ENCODE results near the gene DNAH3.
"Not testable (repeated sequence)": the region's sequence is repeated elsewhere in the genome, so short reads cannot be mapped to it uniquely, and the experiment has no call there.

The DNAH3 gene

DNA sequence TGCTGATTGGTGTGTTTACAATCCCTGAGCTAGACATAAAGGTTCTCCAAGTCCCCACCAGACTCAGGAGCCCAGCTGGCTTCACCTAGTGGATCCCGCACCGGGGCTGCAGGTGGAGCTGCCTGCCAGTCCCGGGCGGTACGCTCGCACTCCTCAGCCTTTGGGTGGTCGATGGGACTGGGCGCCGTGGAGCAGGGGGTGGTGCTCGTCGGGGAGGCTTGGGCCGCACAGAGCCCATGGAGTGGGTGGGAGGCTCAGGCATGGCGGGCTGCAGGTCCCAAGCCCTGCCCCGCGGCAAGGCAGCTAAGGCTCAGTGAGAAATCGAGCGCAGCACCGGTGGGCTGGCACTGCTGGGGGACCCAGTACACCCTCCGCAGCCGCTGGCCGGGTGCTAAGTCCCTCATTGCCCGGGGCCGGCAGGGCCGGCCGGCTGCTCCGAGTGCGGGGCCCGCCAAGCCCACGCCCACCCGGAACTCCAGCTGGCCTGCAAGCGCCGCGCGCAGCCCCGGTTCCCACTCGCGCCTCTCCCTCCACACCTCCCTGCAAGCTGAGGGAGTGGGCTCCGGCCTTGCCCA lies 161.1 kb downstream of the DNAH3 start:
- DNase-seq, result not testable (repeated sequence)

GRCh38 chr16:20987049-20987448 lies 163.6 kb downstream of the DNAH3 start:
- no peak for DNase-seq

DNA sequence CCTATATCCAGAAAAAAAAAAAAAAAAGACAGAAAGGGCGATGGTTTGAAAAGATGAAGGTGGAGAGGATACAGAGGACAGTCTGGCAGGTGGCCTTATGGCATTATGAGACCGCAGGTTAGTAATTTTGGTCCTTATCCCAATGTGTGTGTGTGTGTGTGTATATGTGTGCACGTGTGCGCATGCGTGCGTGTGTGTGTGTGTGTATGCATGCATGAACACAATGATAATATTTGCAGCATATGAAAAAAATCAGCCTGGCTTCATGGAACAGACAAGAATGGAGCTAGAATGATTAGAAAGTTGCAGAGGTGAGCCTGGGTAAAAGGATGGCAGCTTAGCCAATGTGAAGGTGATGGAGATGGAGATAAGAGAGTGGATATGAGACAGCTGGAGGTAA lies 166.6 kb downstream of the DNAH3 start:
- DNase-seq, result no peak

DNA sequence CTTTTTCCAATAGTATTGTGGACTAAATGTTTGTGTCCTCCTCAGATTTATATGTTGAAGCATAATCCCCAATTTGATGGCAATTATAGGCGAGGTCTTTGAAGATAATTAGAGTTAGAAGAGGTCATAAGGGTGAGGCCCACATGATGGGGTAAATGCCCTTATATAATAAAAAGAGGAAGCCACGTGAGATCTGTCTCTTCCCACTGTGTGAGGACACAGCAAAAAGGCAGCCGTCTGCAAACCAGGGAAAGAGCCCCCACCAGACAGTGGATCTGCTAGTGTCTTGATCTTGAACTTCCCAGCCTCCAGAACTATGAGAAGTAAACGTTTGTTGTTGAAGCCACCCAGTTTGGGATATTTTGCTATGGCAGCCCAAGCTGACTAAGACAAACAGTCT lies 174.1 kb downstream of the DNAH3 start:
- DNase-seq, result no peak

GRCh38 chr16:20973201-20973600 lies 177.4 kb downstream of the DNAH3 start:
- not testable (repeated sequence) for DNase-seq

DNA sequence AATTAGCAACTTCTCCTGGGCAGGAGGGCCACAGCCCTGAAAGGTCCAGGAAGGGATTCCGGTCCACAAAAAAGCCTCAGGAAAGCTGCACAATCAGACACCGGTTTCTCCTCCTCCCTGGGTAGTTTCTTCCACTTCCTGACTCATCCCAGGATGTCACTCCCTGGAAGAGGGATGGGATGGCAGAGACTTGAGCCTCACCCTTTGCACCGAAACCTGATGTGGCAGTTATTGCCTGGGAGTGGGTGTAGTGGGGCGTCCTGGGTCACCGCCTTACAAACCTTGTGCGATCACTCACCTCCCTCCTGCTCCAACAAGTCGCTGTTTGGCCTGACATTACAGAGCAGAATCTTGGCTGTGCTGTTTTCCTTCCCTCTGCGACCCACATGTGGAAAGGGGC lies 179.2 kb downstream of the DNAH3 start:
- DNase-seq, result no peak

DNA sequence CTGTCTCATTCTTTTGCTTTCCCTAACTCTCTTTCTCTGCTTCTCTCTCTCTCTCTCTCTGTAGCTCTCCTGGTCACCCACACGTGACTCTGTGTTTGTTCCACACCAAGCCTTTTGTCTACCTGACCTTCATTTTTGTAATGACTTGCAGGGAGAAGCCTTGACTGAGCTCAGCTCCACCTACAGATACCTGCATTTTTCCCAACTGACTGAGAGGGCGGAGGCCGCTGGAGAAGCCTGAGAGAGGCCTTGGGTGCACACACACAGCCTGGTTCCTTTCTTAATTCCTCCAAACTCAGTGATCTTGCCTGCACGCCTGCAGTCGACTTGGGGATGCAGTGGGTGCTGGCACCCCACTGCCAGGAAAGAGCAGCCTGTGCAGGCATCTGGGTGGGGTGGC lies 181.3 kb downstream of the DNAH3 start:
- no peak for DNase-seq

- DNase-seq, result no peak
These were observed 181.9 kb downstream of the DNAH3 start for GRCh38 chr16:20968765-20969164.

DNA sequence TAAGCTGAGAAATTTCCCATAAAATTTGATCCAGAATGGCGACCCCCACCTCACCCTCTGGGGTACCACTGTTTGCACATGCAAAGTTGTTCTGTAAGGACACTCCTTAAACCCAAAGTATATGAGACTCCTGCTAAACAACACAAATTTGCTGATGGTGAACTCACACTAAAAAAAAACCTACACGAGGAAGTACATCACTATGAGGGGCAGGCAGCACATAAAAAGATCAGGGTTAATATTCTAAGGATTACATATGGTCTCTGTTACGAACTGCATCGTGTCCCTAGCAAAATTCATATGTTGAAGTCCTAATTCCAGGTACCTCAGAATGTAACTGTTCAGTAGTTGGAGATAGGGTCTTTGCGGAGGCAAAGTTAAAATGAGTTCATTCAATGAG lies 189.7 kb downstream of the DNAH3 start:
- no peak for DNase-seq

- no peak for DNase-seq
These were observed 193.5 kb downstream of the DNAH3 start for GRCh38 chr16:20957153-20957552.

DNA sequence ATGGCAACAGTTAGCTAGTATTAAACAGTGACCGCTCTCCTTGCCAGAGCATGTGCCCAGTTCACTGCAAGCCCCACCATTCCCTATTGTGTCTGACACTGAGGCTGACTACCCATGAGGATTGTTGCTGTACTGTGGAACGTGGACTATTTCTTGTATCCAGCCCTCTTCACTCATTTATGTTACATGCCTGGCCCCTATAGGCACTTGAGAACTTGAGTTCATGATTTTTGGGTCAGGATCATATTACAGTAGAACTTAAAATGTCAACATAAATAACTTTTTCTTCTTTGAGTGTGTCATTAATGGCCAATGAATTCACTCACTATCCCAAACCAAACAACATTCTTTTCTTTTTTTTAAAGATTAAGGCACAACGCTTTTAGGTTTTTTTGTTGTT lies 194.3 kb downstream of the DNAH3 start:
- DNase-seq, result no peak

GRCh38 chr16:20954574-20954973 lies 196.1 kb downstream of the DNAH3 start:
- DNase-seq, result no peak

DNA sequence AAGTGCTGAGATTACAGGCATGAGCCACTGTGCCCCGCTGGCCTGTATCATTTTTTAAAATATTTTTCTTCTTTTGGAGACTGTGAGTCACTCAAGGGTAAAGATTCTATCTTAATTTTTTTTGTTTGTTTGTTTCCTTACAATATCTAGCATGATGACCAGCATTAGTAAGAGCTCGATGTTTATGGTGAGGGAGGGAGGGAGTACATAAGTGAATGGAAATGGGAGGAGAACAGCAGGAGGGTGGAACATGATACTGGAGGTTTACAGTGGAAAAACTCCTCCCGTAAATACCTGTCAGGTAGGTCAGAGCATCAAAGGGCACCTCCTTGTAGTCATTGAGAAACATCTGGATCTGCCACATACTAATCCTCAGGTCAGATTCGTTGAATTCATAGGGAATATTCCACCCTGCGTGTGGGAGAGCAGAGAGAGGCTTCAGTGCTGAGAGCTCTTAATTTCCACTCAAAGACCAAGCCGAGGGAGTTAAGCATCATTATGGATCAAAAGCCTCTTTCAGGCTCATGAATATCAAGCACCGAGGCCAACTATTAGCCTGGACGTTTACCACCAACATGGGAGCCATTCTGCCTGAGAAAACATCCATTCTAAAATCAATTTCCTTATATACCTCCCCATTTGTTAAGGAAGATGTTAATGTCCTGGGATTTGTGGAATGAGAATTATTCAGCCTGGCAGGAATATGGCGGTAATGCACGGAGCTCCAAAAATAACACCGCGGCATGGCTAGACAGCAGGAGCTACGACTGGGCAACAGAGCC lies 198.3 kb downstream of the DNAH3 start:
- no peak for DNase-seq

- DNase-seq, result no peak
These were observed 200.4 kb downstream of the DNAH3 start for GRCh38 chr16:20950294-20950693.

DNA sequence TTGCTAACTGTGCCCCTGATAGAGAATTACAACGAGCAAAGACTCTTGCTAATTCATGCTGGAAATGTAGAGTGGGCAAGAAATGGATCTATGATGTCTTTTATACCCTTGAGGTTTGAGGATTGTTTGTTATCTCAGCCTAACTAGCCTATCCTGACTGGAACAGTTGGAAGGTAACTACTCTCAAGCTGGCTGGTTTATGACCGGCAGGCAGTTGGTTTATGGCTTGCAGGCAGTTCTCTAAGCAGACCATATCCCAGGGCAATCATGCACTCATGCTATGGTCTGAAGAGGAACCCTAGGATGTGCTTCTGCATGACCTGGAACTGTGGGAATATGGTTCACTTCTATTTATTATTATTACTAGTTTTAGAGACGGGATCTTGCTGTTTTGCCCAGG lies 201.0 kb downstream of the DNAH3 start:
- no peak for DNase-seq

- no peak for DNase-seq
These were observed 202.2 kb downstream of the DNAH3 start for GRCh38 chr16:20948444-20948843.

- DNase-seq, result no peak
These were observed 204.5 kb downstream of the DNAH3 start for GRCh38 chr16:20946015-20946629.

DNA sequence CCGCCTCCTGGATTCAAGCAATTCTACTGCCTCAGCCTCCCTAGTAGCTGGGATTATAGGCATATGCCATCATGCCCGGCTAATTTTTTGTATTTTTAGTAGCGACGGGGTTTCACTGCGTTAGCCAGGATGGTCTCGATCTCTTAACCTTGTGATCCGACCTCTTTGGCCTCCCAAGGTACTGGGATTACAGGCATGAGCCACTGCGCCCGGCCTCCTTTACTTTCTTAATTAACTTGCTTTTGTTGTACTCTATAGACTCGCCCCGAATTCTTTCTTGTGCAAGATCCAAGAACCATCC lies 205.1 kb downstream of the DNAH3 start:
- DNase-seq, result not testable (repeated sequence)

DNA sequence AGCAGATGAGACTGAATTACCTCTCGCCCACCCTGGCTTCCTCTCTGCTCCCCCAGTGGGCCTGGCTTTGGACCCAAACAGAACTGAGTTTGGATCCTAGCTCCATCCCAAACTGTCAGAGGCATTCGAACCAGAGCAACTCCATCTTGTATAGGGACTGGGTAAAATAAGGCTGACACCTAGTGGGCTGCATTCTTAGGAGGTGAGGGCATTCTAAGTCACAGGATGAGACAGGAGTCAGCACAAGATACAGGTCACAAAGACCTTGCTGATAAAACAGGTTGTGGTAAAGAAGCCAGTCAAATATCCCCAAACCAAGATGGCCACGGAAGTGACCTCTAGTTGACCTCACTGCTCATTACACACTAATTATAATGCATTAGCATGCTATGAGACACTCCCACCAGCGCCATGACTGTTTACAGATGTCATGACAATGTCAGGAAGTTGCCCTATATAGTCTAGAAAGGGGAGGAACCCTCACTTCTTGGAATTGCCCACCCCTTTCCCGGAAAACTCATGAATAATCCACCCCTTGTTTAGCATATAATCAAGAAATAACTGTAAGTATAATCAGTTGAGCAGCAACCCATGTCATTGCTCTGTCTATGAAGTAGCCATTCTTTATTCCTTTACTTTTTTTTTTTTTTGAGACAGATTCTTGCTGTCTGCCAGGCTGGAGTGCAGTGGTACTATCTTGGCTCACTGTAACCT lies 205.6 kb downstream of the DNAH3 start:
- DNase-seq, result no peak

GRCh38 chr16:20942256-20942655 lies 208.4 kb downstream of the DNAH3 start:
- no peak for DNase-seq

- DNase-seq, result no peak
These were observed 209.1 kb downstream of the DNAH3 start for GRCh38 chr16:20941636-20941926.

- no peak for DNase-seq
These were observed 209.6 kb downstream of the DNAH3 start for GRCh38 chr16:20940871-20941635.

GRCh38 chr16:20939611-20940010 lies 211.0 kb downstream of the DNAH3 start:
- DNase-seq, result no peak
